ENCODE measurements around the gene PFKP. TPM values are rescaled to one million over a fixed set of nuclear protein-coding genes. Genes with fewer than 3 reads are reported as not detected.

Gene PFKP
- total RNA-seq, 2 donors from 2014 or later: 55.2 to 119 TPM

DNA sequence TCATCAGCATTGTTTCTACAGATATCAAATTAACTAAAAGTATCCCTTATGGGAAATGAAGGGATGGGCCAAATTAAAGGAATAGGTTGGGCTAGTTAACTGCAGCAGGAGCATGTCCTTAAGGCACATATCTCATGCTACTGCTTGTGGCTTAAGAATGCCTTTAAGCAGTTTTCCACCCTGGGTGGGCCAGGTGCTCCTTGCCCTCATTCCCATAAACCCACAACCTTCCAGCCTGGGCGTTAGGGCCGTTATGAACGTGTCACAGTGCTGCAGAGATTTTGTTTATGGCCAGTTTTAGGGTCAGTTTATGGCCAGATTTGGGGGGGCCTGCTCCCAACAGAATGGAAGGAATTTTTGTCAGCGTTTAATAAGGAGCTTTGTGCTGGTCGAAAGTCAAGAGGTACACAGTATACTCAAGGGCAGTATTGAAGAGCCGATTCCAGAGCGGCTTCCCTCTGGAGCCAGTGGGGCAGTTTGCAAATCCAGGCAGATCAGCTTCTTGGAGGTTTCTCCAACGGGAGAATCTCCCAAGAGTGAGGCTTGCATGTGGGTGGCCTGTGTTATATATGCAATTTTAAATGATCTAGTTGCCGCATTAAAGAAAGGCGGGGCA is 7.7 kb downstream of the PFKP start:
- no peak overlapping the region for H3K27ac ChIP-seq

DNA sequence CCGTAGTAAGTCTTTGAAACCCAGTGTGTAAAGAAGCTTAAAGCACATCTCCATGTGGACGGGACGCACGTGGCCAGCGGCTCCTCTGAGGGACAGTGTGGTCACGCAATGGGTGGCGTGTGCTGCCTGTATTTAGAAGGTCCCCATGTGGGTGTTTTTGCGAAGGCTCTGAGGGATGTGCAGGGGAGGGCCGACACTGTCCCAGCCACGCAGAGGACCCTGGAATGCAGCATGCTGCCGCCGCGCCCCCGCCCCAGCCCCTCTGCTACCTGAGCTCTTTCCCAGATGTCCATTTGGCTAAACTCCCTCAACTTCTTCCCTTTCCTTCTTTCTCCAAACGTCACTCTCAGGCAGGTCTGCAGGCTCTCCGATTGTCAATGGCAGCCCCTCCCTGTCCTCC is 8.8 kb downstream of the PFKP start:
- H3K27me3 ChIP-seq: no peaks in the 10 kb centered on the region
- no peak overlapping the region for H3K27ac ChIP-seq
- peaks cover 0 to 20% of the 10 kb centered on the region in 2 donors for H3K4me1 ChIP-seq
- no peak for DNase-seq (ENCODE audit: low spot score)
- no peak overlapping the region for H3K4me3 ChIP-seq
- H3K36me3 ChIP-seq: no peaks in the 10 kb centered on the region
- H3K9me3 ChIP-seq: no peaks in the 10 kb centered on the region
- TF ChIP-seq, protein P1, sequence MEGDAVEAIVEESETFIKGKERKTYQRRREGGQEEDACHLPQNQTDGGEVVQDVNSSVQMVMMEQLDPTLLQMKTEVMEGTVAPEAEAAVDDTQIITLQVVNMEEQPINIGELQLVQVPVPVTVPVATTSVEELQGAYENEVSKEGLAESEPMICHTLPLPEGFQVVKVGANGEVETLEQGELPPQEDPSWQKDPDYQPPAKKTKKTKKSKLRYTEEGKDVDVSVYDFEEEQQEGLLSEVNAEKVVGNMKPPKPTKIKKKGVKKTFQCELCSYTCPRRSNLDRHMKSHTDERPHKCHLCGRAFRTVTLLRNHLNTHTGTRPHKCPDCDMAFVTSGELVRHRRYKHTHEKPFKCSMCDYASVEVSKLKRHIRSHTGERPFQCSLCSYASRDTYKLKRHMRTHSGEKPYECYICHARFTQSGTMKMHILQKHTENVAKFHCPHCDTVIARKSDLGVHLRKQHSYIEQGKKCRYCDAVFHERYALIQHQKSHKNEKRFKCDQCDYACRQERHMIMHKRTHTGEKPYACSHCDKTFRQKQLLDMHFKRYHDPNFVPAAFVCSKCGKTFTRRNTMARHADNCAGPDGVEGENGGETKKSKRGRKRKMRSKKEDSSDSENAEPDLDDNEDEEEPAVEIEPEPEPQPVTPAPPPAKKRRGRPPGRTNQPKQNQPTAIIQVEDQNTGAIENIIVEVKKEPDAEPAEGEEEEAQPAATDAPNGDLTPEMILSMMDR (IDR thresholded peaks at IDR 0.05): no peak

More for the DNA sequence above, 7.7 kb downstream of the PFKP start:
- TF ChIP-seq, protein P1 (IDR thresholded peaks at IDR 0.05): no peak
- no peak for DNase-seq (ENCODE audit: low spot score)
- Histone ChIP-seq H3K9me3 (no peaks in the 10 kb centered on the region), H3K36me3 (no peaks in the 10 kb centered on the region), H3K4me3 (no peak overlapping the region), H3K4me1 (peaks cover 0 to 20% of the 10 kb centered on the region in 2 donors), H3K27me3 (no peaks in the 10 kb centered on the region)

DNA sequence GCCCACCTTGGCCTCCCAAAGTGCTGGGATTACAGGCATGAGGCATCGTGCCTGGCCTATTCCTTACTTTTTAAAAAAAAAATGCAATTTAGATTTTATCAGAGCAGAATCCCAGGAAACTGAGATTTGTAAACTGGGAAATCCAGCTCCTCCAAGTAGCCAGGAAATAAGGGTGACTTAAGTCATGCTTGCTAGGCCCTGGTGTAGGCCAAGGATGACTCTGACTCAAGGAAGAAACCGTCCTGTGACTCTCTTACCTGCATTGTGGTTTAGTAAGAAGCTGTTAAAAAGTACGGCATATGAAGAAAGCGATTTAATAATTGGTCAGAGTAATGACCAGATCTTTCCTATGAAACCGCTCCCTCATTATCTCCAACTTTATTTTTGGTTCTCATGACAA is 10.2 kb downstream of the PFKP start:
- no peak for DNase-seq (ENCODE audit: low spot score)
- H3K36me3 ChIP-seq: no peaks in the 10 kb centered on the region
- no peak overlapping the region for H3K4me3 ChIP-seq
- H3K4me1 ChIP-seq: peaks cover 0 to 16% of the 10 kb centered on the region in 2 donors
- TF ChIP-seq, protein P1 (IDR thresholded peaks at IDR 0.05): no peak
- H3K27me3 ChIP-seq: no peaks in the 10 kb centered on the region
- no peak overlapping the region for H3K27ac ChIP-seq
- H3K9me3 ChIP-seq: no peaks in the 10 kb centered on the region

DNA sequence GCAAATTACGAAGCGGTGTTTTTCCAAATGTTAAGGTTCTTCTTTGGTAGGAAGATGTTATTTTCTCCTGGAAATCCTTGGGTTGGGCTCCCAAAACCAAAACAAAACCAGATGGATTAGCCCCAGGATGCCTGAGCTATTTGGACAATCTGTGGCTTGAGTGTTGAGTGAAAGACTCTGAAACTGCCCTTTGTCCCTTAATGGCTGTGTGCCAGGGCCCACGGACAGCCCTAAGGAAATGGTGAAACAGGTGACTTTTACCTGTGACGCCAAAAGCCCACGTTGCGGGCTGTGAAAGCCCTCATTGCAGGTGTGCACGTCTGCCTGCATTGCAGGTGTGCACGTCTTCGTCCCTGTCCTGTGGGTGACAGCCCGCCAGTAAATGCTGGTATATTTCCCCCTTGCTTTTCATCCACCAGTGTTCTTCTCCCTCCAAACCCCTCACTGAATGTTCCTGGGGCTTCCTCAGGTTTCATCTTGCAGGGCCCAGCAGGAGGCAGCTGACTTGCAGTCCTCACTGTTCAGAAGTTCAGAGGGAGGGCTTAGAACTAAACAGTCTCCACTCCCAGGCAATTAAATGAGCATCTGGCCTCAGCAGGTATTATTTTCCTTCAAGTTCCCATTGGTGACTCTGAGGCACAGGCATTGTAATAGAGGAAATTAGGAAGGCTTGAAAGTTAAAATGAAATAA is 10.7 kb downstream of the PFKP start:
- no peaks in the 10 kb centered on the region for H3K36me3 ChIP-seq
- DNase-seq (ENCODE audit: low spot score): no peak

DNA sequence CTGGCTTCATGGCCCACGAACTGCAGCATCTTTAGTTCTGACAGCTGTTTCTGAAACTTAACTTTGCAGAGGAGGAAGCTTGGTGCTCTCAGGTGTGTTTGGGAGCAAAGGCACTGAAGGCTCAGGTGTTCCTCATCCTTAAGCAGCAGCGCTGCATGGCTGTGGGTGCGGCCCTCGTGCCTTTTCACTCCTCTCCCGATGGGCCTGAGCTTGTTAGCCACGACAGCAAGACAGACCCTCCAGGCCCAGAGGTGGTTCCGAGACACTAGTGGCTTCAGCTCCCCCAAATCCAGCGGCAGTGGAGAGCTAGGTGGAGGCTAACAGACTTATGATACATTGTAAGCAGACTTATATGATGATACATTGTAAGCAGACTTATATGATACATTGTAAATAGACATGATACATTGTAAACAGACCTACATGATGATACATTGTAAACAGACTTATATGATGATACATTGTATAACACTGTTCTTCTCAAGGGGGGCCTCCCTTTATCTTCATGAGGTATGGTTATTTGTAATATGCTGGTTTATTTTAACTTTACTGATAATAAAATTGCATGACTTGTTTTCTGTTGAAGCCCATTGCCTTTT is 14.1 kb downstream of the PFKP start:
- Histone ChIP-seq H3K36me3 (no peaks in the 10 kb centered on the region), H3K27me3 (no peaks in the 10 kb centered on the region), H3K9me3 (no peaks in the 10 kb centered on the region), H3K4me1 (peaks cover 0 to 8% of the 10 kb centered on the region in 2 donors), H3K27ac (no peak overlapping the region), H3K4me3 (no peak overlapping the region)
- no peak for DNase-seq (ENCODE audit: low spot score)
- TF ChIP-seq, protein P1 (IDR thresholded peaks at IDR 0.05): no peak

More for the DNA sequence above, 10.7 kb downstream of the PFKP start:
- H3K27ac ChIP-seq: no peak overlapping the region
- H3K4me3 ChIP-seq: no peak overlapping the region
- H3K4me1 ChIP-seq: peaks cover 0 to 10% of the 10 kb centered on the region in 2 donors
- no peaks in the 10 kb centered on the region for H3K9me3 ChIP-seq
- H3K27me3 ChIP-seq: no peaks in the 10 kb centered on the region
- TF ChIP-seq, protein P1 (IDR thresholded peaks at IDR 0.05): no peak

All from right atrium auricular region (tissue), 2 donors.